Jurkat, Clone E6-1 (cell line): ENCODE measurements around the gene FAM193A.
A peak's percentile ranks its signal among the peaks of the same experiment; 100 is the strongest.
"Not testable (repeated sequence)": the region's sequence is repeated elsewhere in the genome, so short reads cannot be mapped to it uniquely, and the experiment has no call there.

Experiments
- DNase-seq: peaks from one replicate; pipeline ENCODE4 v3.0.0-alpha.2; 2011; ENCODE audit warnings: low read depth, low spot score
- H3K4me3 ChIP-seq: 2 replicates; pipeline ENCODE4 v1.5.1; 2011; ENCODE audit warnings: mild to moderate bottlenecking, low read length, control low read depth, moderate library complexity

The FAM193A gene

GRCh38 chr4:2699534-2699933, 163.1 kb downstream of the FAM193A start:
- no peak overlapping the region for H3K4me3 ChIP-seq
- no peak for DNase-seq

GRCh38 chr4:2700031-2700430, 163.6 kb downstream of the FAM193A start:
- no peak overlapping the region for H3K4me3 ChIP-seq
- no peak for DNase-seq

- no peak overlapping the region for H3K4me3 ChIP-seq
- no peak for DNase-seq
Observed at GRCh38 chr4:2702361-2702760, 165.9 kb downstream of the FAM193A start.

- DNase-seq = no peak
- H3K4me3 ChIP-seq = no peak overlapping the region
Observed at GRCh38 chr4:2702770-2703169, 166.3 kb downstream of the FAM193A start.

GRCh38 chr4:2712261-2712842, 175.9 kb downstream of the FAM193A start:
- no peak overlapping the region for H3K4me3 ChIP-seq
- DNase-seq = peak; percentile 16

GRCh38 chr4:2713337-2713736, 176.9 kb downstream of the FAM193A start:
- no peak for DNase-seq
- no peak overlapping the region for H3K4me3 ChIP-seq

- no peak overlapping the region for H3K4me3 ChIP-seq
- DNase-seq = peak; percentile 37
Observed at GRCh38 chr4:2714061-2714770, 177.8 kb downstream of the FAM193A start.

- H3K4me3 ChIP-seq = no peak overlapping the region
- no peak for DNase-seq
Observed at GRCh38 chr4:2714918-2715317, 178.5 kb downstream of the FAM193A start.

GRCh38 chr4:2715426-2715825, 179.0 kb downstream of the FAM193A start:
- no peak overlapping the region for H3K4me3 ChIP-seq
- no peak for DNase-seq

GRCh38 chr4:2716236-2716635, 179.8 kb downstream of the FAM193A start:
- H3K4me3 ChIP-seq = no peak overlapping the region
- no peak for DNase-seq

GRCh38 chr4:2721586-2721985, 185.1 kb downstream of the FAM193A start:
- DNase-seq = no peak
- H3K4me3 ChIP-seq = no peak overlapping the region

- no peak for DNase-seq
Observed at GRCh38 chr4:2722033-2722432, 185.6 kb downstream of the FAM193A start.

GRCh38 chr4:2723751-2724150, 187.3 kb downstream of the FAM193A start:
- no peak overlapping the region for H3K4me3 ChIP-seq
- DNase-seq = no peak

More at GRCh38 chr4:2722033-2722432, 185.6 kb downstream of the FAM193A start:
- H3K4me3 ChIP-seq = no peak overlapping the region

GRCh38 chr4:2725380-2725779, 188.9 kb downstream of the FAM193A start:
- DNase-seq = no peak

GRCh38 chr4:2726881-2727280, 190.4 kb downstream of the FAM193A start:
- not testable (repeated sequence) for DNase-seq, H3K4me3 ChIP-seq

More at GRCh38 chr4:2725380-2725779, 188.9 kb downstream of the FAM193A start:
- no peak overlapping the region for H3K4me3 ChIP-seq

GRCh38 chr4:2728221-2728620, 191.8 kb downstream of the FAM193A start:
- no peak for DNase-seq
- H3K4me3 ChIP-seq = no peak overlapping the region

- DNase-seq = no peak
- no peak overlapping the region for H3K4me3 ChIP-seq
Observed at GRCh38 chr4:2728806-2729532, 192.5 kb downstream of the FAM193A start.

- no peak for DNase-seq
- no peak overlapping the region for H3K4me3 ChIP-seq
Observed at GRCh38 chr4:2729533-2729875, 193.1 kb downstream of the FAM193A start.

- no peak overlapping the region for H3K4me3 ChIP-seq
- DNase-seq = no peak
Observed at GRCh38 chr4:2731907-2732317, 195.5 kb downstream of the FAM193A start.

GRCh38 chr4:2732526-2732925, 196.1 kb downstream of the FAM193A start:
- H3K4me3 ChIP-seq = no peak overlapping the region

More at GRCh38 chr4:2732526-2732925, 196.1 kb downstream of the FAM193A start:
- no peak for DNase-seq
